Omental fat pad (tissue), 4 donors: ENCODE data around the gene PIWIL4. TPM values are rescaled to one million over a fixed set of nuclear protein-coding genes. Genes with fewer than 3 reads are reported as not detected.
A peak's percentile ranks its signal among the peaks of the same experiment; 100 is the strongest.

Experiments
- ATAC-seq: fragments of 150-250 bp; one replicate; pipeline ENCODE4 v1.9.1; 2016; ENCODE audit warnings: mild to moderate bottlenecking, moderate library complexity; ENCODE audit not compliant: low FRiP score
- DNase-seq: peaks from one replicate; pipeline ENCODE4 v3.0.0-alpha.2; 2019; ENCODE audit warnings: low spot score
- CTCF ChIP-seq, 3 donors: fragments of 450-650 bp; IDR thresholded peaks; one replicate each; pipeline ENCODE4 v1.5.1; 2016 to 2017; ENCODE audit warnings: antibody characterized with exemption in 3 of 3, mild to moderate bottlenecking in 3 of 3, moderate library complexity in 2 of 3
- total RNA-seq, 4 donors: library from RNA; depleted of rRNA; stranded (reverse); fragments of >200 nt; gene quantifications; one replicate each; pipeline ENCODE4 v1.1.0, GENCODE V29; 2016

The PIWIL4 gene
- total RNA-seq, 4 donors from 2014 or later: 2.3 to 6.0 (median 2.7) TPM

- TF ChIP-seq CTCF (IDR thresholded peaks at IDR 0.05): no peak
- ATAC-seq (no peak), DNase-seq (no peak)
Measured at GRCh38 chr11:94648789-94649188, 81.6 kb downstream of the PIWIL4 start.

GRCh38 chr11:94649254-94649653, 82.1 kb downstream of the PIWIL4 start:
- ATAC-seq (no peak), DNase-seq (no peak)
- TF ChIP-seq CTCF (IDR thresholded peaks at IDR 0.05): no peak

GRCh38 chr11:94649964-94650623, 82.9 kb downstream of the PIWIL4 start:
- ATAC-seq: no peak
- DNase-seq: no peak
- no peak for TF ChIP-seq CTCF (IDR thresholded peaks at IDR 0.05)

- peak; percentile 51 for ATAC-seq
- TF ChIP-seq CTCF (IDR thresholded peaks at IDR 0.05): no peak
- no peak for DNase-seq
Measured at GRCh38 chr11:94650756-94651155, 83.6 kb downstream of the PIWIL4 start.

GRCh38 chr11:94652735-94653284, 85.6 kb downstream of the PIWIL4 start:
- DNase-seq (no peak), ATAC-seq (no peak)
- TF ChIP-seq CTCF (IDR thresholded peaks at IDR 0.05): no peak

- DNase-seq (no peak), ATAC-seq (no peak)
- no peak for TF ChIP-seq CTCF (IDR thresholded peaks at IDR 0.05)
Measured at GRCh38 chr11:94653561-94653960, 86.4 kb downstream of the PIWIL4 start.

GRCh38 chr11:94654201-94654600, 87.0 kb downstream of the PIWIL4 start:
- ATAC-seq (no peak), DNase-seq (no peak)
- TF ChIP-seq CTCF (IDR thresholded peaks at IDR 0.05): no peak
